Mammary epithelial cell (primary cell): ENCODE results near the gene CMYA5.

Experiments
- CTCF ChIP-seq, 2 donors: IDR thresholded peaks in 1 of 2; conservative IDR thresholded peaks in 1 of 2; 2 replicates each; pipeline ENCODE4 v1.5.1; 2011 to 2012; ENCODE audit warnings: inconsistent platforms in 2 of 2, low read length in 2 of 2, mild to moderate bottlenecking in 2 of 2, control low read depth in 1 of 2, low read depth in 1 of 2; ENCODE audit not compliant: insufficient read depth in 1 of 2; ENCODE audit errors: extremely low read depth in 1 of 2
- EZH2 ChIP-seq: IDR thresholded peaks from 2 replicates; pipeline ENCODE4 v1.6.1; 2012; ENCODE audit warnings: low read length, inconsistent platforms, borderline replicate concordance

GRCh38 chr5:79666758-79667157 is 22.9 kb upstream of the CMYA5 start:
- TF ChIP-seq EZH2 (no peak), CTCF (conservative IDR thresholded peaks at IDR 0.05 in 1 of 2, IDR thresholded peaks at IDR 0.05 in 1 of 2; ENCODE audit: extremely low read depth in 1 of 2, insufficient read depth in 1 of 2, low read depth in 1 of 2, low read length in 2 of 2) (no peak)
